Posterior vena cava (tissue), 2 donors: Measurements from ENCODE around the gene NLGN2. TPM values are rescaled to one million over a fixed set of nuclear protein-coding genes. Genes with fewer than 3 reads are reported as not detected.

Experiments used
- total RNA-seq, 2 donors: library from RNA; stranded (reverse); fragmentation: NEBNext Ultra II Directional; extraction: Animal tissue kit (Norgen Biotek cat#: 25700); gene quantifications; one replicate each; pipeline ENCODE4 v1.2.1, GENCODE V29; 2021
- donor health status: DM: yes; HTN: yes; CAD: no.
- donor health status: DM: yes; HTN: yes; CAD: no.

The NLGN2 gene
- total RNA-seq, 2 donors from 2014 or later, result 31.6 to 34.2 TPM

Other genes with a start within 250 kb of the NLGN2 start
- 1 to 10 TPM; 1.2 to 2.2 TPM for gene ASGR1, start 228.5 kb upstream of the NLGN2 start, total RNA-seq
- 10 to 100 TPM; 20.8 to 21.2 TPM for gene DLG4, start 188.0 kb upstream of the NLGN2 start, total RNA-seq
- gene ACADVL, start 187.9 kb upstream of the NLGN2 start, total RNA-seq, result 100 to 1,000 TPM; 444 to 567 TPM
- gene DVL2, start 173.3 kb upstream of the NLGN2 start, total RNA-seq, result 10 to 100 TPM; 21.9 to 26.7 TPM
- 10 to 100 TPM; 20.4 to 27.5 TPM for gene PHF23, start 168.4 kb upstream of the NLGN2 start, total RNA-seq
- gene GABARAP, start 165.4 kb upstream of the NLGN2 start, total RNA-seq, result 100 to 1,000 TPM; 341 to 405 TPM
- 10 to 100 TPM; 79.5 to 89.2 TPM for gene CTDNEP1, start 156.1 kb upstream of the NLGN2 start, total RNA-seq
- gene ELP5, start 155.6 kb upstream of the NLGN2 start, total RNA-seq, result 10 to 100 TPM; 36.5 to 40.0 TPM
- 1 to 10 TPM; 1.6 to 4.4 TPM for gene CLDN7, start 145.4 kb upstream of the NLGN2 start, total RNA-seq
- 10 to 100 TPM; 13.5 to 21.3 TPM for gene SLC2A4, start 126.1 kb upstream of the NLGN2 start, total RNA-seq
- gene YBX2, start 113.2 kb upstream of the NLGN2 start, total RNA-seq, result 1 to 10 TPM; 1.7 to 1.8 TPM
- gene EIF5A, start 100.2 kb upstream of the NLGN2 start, total RNA-seq, result 100 to 1,000 TPM; 275 to 328 TPM
- 10 to 100 TPM; 47.0 to 47.9 TPM for gene GPS2, start 92.5 kb upstream of the NLGN2 start, total RNA-seq
- 10 to 100 TPM; 20.0 to 22.8 TPM for gene NEURL4, start 78.5 kb upstream of the NLGN2 start, total RNA-seq
- 10 to 100 TPM; 11.9 to 15.2 TPM for gene ACAP1, start 71.3 kb upstream of the NLGN2 start, total RNA-seq
- gene KCTD11, start 55.7 kb upstream of the NLGN2 start, total RNA-seq, result 10 to 100 TPM in 1 of 2 donors, 1 to 10 TPM in 1; 8.8 to 10.0 TPM
- not detected for gene TMEM95, start 52.7 kb upstream of the NLGN2 start, total RNA-seq
- 1 to 10 TPM; 1.6 to 1.8 TPM for gene TNK1, start 26.8 kb upstream of the NLGN2 start, total RNA-seq
- 10 to 100 TPM; 31.8 to 37.6 TPM for gene PLSCR3, start 13.3 kb upstream of the NLGN2 start, total RNA-seq
- 10 to 100 TPM; 39.3 to 65.5 TPM for gene TMEM256, start 3.7 kb upstream of the NLGN2 start, total RNA-seq
- not detected for gene SPEM1, start 12.5 kb downstream of the NLGN2 start, total RNA-seq
- not detected for gene SPEM2, start 17.8 kb downstream of the NLGN2 start, total RNA-seq
- gene SPEM3, start 21.0 kb downstream of the NLGN2 start, total RNA-seq, result not detected
- 1 to 10 TPM; 1.8 to 3.0 TPM for gene TMEM102, start 27.6 kb downstream of the NLGN2 start, total RNA-seq
- 1 to 10 TPM; 2.7 to 3.8 TPM for gene FGF11, start 31.7 kb downstream of the NLGN2 start, total RNA-seq
- gene CHRNB1, start 37.2 kb downstream of the NLGN2 start, total RNA-seq, result 10 to 100 TPM in 1 of 2 donors, 1 to 10 TPM in 1; 7.8 to 10.5 TPM
- 10 to 100 TPM; 67.3 to 67.9 TPM for gene ZBTB4, start 71.8 kb downstream of the NLGN2 start, total RNA-seq
- gene SLC35G6, start 73.6 kb downstream of the NLGN2 start, total RNA-seq, result not detected
- 10 to 100 TPM; 65.5 to 70.0 TPM for gene POLR2A, start 76.5 kb downstream of the NLGN2 start, total RNA-seq
- gene TNFSF12, start 141.2 kb downstream of the NLGN2 start, total RNA-seq, result 10 to 100 TPM; 52.0 to 65.1 TPM
- gene TNFSF13, start 150.9 kb downstream of the NLGN2 start, total RNA-seq, result 10 to 100 TPM; 15.5 to 33.3 TPM
- 10 to 100 TPM; 36.2 to 48.2 TPM for gene SENP3, start 154.1 kb downstream of the NLGN2 start, total RNA-seq
- 100 to 1,000 TPM; 111 to 158 TPM for gene CD68, start 171.8 kb downstream of the NLGN2 start, total RNA-seq
- gene MPDU1, start 176.0 kb downstream of the NLGN2 start, total RNA-seq, result 10 to 100 TPM; 24.7 to 31.2 TPM
- gene SOX15, start 182.2 kb downstream of the NLGN2 start, total RNA-seq, result 1 to 10 TPM; 2.1 to 2.5 TPM
- 10 to 100 TPM; 25.4 to 31.6 TPM for gene FXR2, start 207.1 kb downstream of the NLGN2 start, total RNA-seq
- gene SAT2, start 220.0 kb downstream of the NLGN2 start, total RNA-seq, result 10 to 100 TPM; 40.7 to 63.3 TPM
- gene SHBG, start 222.3 kb downstream of the NLGN2 start, total RNA-seq, result under 1 TPM in 1 of 2 donors, not detected in 1; 0.43 TPM
- 1 to 10 TPM; 2.2 to 2.6 TPM for gene ATP1B2, start 243.1 kb downstream of the NLGN2 start, total RNA-seq